ENCODE data around the gene SP9. TPM values are rescaled to one million over a fixed set of nuclear protein-coding genes. Genes with fewer than 3 reads are reported as not detected.
"Not testable (repeated sequence)": the region's sequence is repeated elsewhere in the genome, so short reads cannot be mapped to it uniquely, and the experiment has no call there.

The SP9 gene
- polyA plus RNA-seq, 1 donor, result not detected

DNA sequence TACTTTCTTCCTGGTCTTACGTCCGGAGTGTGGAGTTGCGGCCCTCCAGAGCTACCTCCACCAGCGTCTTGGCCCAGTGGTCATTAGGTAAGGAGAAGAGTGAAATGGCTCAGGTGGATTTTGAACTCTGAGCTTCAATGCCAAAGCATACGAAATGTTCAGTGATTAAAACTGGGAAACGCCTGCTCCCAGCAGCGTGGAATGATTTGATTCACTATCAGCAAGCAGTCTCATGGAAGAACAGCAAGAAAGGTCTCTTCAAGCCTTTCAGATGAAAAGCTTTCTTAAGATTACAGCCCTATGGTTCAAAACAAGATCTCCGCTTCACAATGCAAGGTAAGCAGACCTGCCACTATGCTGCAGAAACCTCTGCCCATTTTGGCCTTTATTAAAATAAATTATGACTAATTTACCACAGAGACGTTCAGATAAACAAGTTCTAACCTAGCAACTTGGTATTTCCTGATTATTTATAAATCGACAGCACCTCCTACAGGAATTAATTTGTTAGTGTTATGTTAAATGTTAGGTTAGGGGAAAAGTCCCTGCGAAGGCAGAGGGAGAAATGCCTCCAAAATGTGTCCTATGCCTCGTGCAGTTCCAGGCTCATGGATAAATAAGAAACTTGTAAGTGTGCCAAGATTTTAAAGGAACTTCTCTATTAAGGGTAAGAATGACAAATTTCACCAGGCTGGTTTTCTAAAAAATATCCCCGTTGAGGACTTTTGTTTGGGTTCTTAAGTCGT lies 10.1 kb downstream of the SP9 start:
- peak; percentile 39 for DNase-seq

GRCh38 chr2:174350018-174350417 lies 15.3 kb downstream of the SP9 start:
- DNase-seq, result no peak

DNA sequence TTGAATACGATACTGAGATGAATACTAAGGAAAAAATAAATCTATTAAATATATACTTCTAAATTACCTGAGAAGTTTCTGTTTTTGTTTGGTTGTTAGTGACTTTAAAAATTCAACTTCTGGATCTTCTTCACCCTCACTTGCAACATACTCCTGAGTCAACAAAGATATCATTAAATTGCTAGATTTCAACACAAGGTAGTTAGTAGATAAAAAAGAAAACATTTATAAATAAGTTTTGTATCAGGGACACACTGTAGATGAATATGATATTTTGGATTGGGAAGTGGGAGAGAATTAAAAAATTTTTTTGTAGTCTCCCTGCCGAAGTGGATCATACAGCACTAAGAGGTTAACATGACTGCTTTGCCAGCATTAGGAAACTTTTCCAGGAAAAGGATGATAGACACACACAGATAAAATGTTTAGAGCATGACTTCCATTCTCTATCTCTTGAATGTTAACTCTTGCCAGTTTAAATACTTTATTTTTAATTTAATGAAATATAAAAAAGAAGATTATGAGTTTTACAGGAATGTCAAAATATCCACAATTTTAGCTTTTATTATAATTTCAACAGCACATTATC lies 15.9 kb downstream of the SP9 start:
- no peak for DNase-seq

- DNase-seq, result no peak
Measured at GRCh38 chr2:174353004-174353403, 18.2 kb downstream of the SP9 start.

- DNase-seq, result no peak
Measured at GRCh38 chr2:174356347-174356746, 21.6 kb downstream of the SP9 start.

DNA sequence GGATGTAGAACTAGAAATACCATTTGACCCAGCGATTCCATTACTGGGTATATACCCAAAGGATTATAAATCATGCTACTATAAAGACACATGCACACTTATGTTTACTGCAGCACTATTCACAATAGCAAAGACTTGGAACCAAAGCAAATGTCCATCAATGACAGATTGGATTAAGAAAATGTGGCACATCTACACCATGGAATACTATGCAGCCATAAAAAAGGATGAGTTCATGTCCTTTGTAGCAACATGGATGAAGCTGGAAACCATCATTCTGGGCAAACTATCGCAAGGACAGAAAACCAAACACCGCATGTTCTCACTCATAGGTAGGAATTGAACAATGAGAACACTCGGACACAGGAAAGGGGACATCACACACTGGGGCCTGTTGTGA lies 24.9 kb downstream of the SP9 start:
- DNase-seq, result not testable (repeated sequence)

- no peak for DNase-seq
Measured at GRCh38 chr2:174362949-174363348, 28.2 kb downstream of the SP9 start.

DNA sequence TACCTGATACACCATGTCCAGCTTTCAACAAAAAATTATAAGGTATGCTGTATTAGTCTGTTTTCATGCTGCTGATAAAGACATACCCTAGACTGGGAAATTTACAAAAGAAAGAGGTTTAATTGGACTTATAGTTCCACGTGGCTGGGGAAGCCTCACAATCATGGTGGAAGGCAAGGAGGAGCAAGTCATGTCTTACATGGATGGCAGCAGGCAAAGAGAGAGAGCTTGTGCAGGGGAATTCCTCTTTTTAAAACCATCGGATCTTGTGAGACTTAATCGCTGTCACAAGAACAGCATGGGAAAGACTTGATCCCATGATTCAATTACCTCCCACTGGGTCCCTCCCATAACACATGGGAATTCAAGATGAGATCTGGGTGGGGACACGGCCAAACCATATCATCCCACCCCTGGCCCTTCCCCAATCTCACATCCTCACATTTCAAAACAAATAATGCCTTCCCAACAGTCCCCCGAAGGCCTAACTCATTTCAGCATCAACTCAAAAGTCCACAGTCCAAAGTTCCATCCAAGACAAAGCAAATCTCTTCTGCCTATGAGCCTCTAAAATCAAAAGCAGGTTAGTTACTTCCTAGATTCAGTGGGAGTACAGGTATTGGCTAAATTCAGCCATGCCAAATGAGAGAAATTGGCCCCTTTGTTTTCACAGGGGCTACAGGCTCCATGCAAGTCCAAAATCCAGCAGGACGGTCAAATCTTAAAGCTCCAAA lies 28.9 kb downstream of the SP9 start:
- not testable (repeated sequence) for DNase-seq

DNA sequence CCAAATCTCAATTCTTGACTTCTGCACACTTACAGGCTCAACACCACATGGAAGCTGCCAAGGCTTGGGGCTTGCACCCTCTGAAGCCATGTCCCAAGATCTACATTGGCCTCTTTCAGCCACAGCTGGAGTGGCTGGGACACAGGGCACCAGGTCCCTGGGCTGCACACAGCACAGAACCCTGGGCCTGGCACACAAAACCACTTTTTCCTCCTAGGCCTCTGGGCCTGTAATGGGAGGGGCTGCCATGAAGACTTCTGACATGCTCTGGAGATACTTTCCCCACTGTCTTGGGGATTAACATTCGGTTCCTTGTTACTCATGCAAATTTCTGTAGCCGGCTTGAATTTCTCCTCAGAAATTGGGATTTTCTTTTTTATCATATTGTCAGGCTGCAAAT lies 29.9 kb downstream of the SP9 start:
- no peak for DNase-seq

DNA sequence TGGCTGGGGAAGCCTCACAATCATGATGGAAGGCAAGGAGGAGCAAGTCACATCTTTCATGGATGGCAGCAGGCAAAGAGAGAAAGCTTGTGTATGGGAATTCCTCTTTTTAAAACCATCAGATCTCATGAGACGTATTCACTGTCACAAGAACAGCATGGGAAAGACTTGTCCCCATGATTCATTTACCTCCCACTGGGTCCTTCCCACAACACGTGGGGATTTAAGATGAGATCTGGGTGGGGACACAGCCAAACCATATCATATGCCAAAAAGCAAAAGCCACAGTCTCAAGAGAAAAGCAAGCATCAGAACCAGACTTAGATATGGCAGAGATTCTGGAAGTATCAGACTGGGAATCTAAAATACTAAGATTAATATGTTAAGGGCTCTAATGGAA lies 30.8 kb downstream of the SP9 start:
- DNase-seq, result no peak

DNA sequence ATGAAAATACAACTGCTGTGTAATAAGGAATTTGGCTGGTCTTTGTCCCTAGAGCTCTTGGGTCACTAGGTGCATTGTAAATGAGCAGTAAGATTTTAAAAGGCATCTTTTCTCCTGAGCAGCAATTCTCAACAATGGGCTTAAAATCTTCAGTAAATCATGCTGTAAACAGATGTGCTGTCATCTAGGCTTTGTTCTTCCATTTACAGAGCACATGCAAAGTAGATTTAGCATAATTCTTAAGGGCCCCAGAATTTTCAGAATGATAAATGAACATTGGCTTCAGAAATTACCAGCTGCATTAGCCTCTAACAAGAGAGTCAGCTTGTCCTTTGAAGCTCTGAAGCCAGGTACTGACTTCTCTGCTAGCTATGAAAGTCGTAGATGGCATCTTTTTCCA lies 33.9 kb downstream of the SP9 start:
- DNase-seq, result no peak

GRCh38 chr2:174376967-174377366 lies 42.2 kb downstream of the SP9 start:
- DNase-seq, result no peak

DNA sequence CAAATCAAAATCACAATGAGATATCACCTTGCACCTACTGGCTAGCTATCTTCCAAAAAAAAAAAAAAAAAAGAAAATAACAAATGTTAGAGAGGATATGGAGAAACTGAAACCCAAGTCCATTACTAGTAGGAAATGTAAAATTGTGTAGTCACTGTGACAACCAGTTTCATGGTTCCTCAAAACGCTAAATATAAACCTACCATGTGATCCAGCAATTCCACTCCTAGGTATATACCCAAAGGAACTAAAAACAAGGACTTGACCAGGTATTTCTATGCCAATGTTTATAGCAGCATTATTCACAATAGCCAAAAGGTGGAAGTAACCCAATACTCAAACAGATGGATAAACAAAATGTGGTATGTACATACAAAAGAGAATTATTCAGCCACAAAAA lies 49.0 kb downstream of the SP9 start:
- no peak for DNase-seq

DNA sequence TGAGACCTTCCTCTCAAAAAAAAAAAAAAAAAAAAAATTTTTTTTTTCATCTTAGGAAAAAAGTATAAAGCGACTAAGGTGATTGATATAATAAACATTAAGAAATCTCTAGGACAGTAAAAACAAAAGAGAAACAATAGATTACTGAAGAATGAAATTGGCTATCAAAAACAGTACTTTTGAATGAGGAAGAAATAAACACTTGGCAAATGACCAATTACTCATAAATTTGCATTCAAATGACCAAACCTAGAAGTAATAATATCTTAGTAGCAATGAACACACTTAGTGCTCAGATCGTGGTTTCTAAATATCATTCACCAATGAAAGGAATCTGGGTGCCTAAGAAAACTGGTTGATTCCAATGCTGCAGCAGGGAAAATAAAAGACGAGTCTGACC lies 50.4 kb downstream of the SP9 start:
- no peak for DNase-seq

Other genes starting within 250 kb of the SP9 start
- 159 TPM for gene OLA1, start 86.4 kb upstream of the SP9 start, polyA plus RNA-seq (ENCODE audit: insufficient read length)
- gene SCRN3, start 60.8 kb downstream of the SP9 start, polyA plus RNA-seq (ENCODE audit: insufficient read length), result 36.7 TPM
- gene GPR155, start 152.1 kb downstream of the SP9 start, polyA plus RNA-seq (ENCODE audit: insufficient read length), result 12.4 TPM